Astrocyte of the cerebellum (primary cell): ENCODE measurements around the gene EYS.

ENCODE experiments used
- DNase-seq: peaks from one replicate; pipeline ENCODE4 v3.0.0-alpha.2; 2011; ENCODE audit warnings: low read depth
- H3K4me3 ChIP-seq: 2 replicates; pipeline ENCODE4 v1.5.1; 2011; ENCODE audit warnings: mild to moderate bottlenecking, low read depth, low read length, moderate library complexity
- CTCF ChIP-seq: IDR thresholded peaks from 2 replicates; pipeline ENCODE4 v1.5.1; 2012; ENCODE audit warnings: low read length, low read depth, moderate library complexity, mild to moderate bottlenecking; ENCODE audit errors: missing control alignments
- in situ Hi-C: cut with HindIII; loops from 2 replicates; pipeline ENCODE4 v1.10.0; 2017; ENCODE audit warnings: low sequenced_read_pairs

Gene EYS

GRCh38 chr6:64334636-64335035, 1372.4 kb downstream of the EYS start:
- in situ Hi-C loops = no loop called here
- TF ChIP-seq CTCF = no peak
- peak; percentile 28 for DNase-seq

GRCh38 chr6:64330694-64331307, 1376.2 kb downstream of the EYS start:
- peak; percentile 64 for TF ChIP-seq CTCF
- peak; percentile 20 for DNase-seq
- in situ Hi-C loops = no loop called here

More at GRCh38 chr6:64334636-64335035, 1372.4 kb downstream of the EYS start:
- H3K4me3 ChIP-seq = no peak overlapping the region

GRCh38 chr6:64326939-64327338, 1380.1 kb downstream of the EYS start:
- no peak for TF ChIP-seq CTCF
- in situ Hi-C loops = no loop called here
- DNase-seq = no peak
- no peak overlapping the region for H3K4me3 ChIP-seq

More at GRCh38 chr6:64330694-64331307, 1376.2 kb downstream of the EYS start:
- H3K4me3 ChIP-seq = no peak overlapping the region

- no peak overlapping the region for H3K4me3 ChIP-seq
- no peak for TF ChIP-seq CTCF
- DNase-seq = no peak
- in situ Hi-C loops = no loop called here
These were observed 1381.9 kb downstream of the EYS start for GRCh38 chr6:64325093-64325492.

GRCh38 chr6:64310214-64310613, 1396.8 kb downstream of the EYS start:
- in situ Hi-C loops = no loop called here
- no peak for TF ChIP-seq CTCF
- H3K4me3 ChIP-seq = no peak overlapping the region
- DNase-seq = no peak

- TF ChIP-seq CTCF = no peak
- in situ Hi-C loops = no loop called here
- no peak for DNase-seq
- no peak overlapping the region for H3K4me3 ChIP-seq
These were observed 1405.5 kb downstream of the EYS start for GRCh38 chr6:64301307-64302236.
